HepG2 (cell line): ENCODE results near the gene NCOA3. TPM values are rescaled to one million over a fixed set of nuclear protein-coding genes. Genes with fewer than 3 reads are reported as not detected.

Source experiments
- BCL3 ChIP-seq: sonication (generic); formaldehyde crosslinking; IDR thresholded peaks from 2 replicates; pipeline ENCODE4 v1.5.1; 2020; ENCODE audit warnings: mild to moderate bottlenecking, missing genetic modification reagents, moderate library complexity
- DNMT1 ChIP-seq: sonication (generic); formaldehyde crosslinking; IDR thresholded peaks from 2 replicates; pipeline ENCODE4 v1.5.1; 2020; ENCODE audit warnings: mild to moderate bottlenecking, missing genetic modification reagents
- HNF4G ChIP-seq, 2 experiments: sonication (generic) in 1 of 2; formaldehyde crosslinking in 1 of 2; IDR thresholded peaks; 2 replicates each; pipeline versions ENCODE4 v1.4.0 to v1.6.1; 2011 to 2020; ENCODE audit warnings: borderline replicate concordance in 2 of 2, low read depth in 2 of 2, mild to moderate bottlenecking in 2 of 2, low read length in 1 of 2, missing genetic modification reagents in 1 of 2, moderate library complexity in 1 of 2
- KIAA2018 ChIP-seq: sonication (generic); formaldehyde crosslinking; IDR thresholded peaks from 2 replicates; pipeline ENCODE4 v1.5.0; 2020; ENCODE audit warnings: mild to moderate bottlenecking, missing genetic modification reagents, borderline replicate concordance
- NKX3-1 ChIP-seq: sonication (generic); formaldehyde crosslinking; IDR thresholded peaks from 2 replicates; pipeline ENCODE4 v1.5.0; 2020; ENCODE audit warnings: missing genetic modification reagents
- NR3C1 ChIP-seq: sonication (generic); formaldehyde crosslinking; IDR thresholded peaks from 2 replicates; pipeline ENCODE4 v1.4.0; 2020; ENCODE audit warnings: missing genetic modification reagents
- SALL1 ChIP-seq: sonication (generic); formaldehyde crosslinking; IDR thresholded peaks from 2 replicates; pipeline ENCODE4 v1.8.0; 2022; ENCODE audit warnings: mild to moderate bottlenecking, missing genetic modification reagents
- TBX3 ChIP-seq: fragments of 450-650 bp; IDR thresholded peaks from 2 replicates; pipeline ENCODE4 v1.6.1; 2017; ENCODE audit warnings: antibody characterized with exemption, mild to moderate bottlenecking, inconsistent platforms, borderline replicate concordance
- ZEB1 ChIP-seq: IDR thresholded peaks from 2 replicates; pipeline ENCODE4 v1.6.1; 2012; ENCODE audit warnings: mild to moderate bottlenecking, low read depth, inconsistent platforms; ENCODE audit not compliant: insufficient replicate concordance
- ZFP82 ChIP-seq: sonication (generic); formaldehyde crosslinking; IDR thresholded peaks from 2 replicates; pipeline ENCODE4 v1.5.1; 2020; ENCODE audit warnings: mild to moderate bottlenecking, missing genetic modification reagents, borderline replicate concordance
- ZHX1 ChIP-seq: sonication (generic); formaldehyde crosslinking; IDR thresholded peaks from 2 replicates; pipeline ENCODE4 v1.8.1; 2022; ENCODE audit warnings: low read depth, mild to moderate bottlenecking, missing genetic modification reagents
- ZNF276 ChIP-seq: sonication (generic); formaldehyde crosslinking; IDR thresholded peaks from 2 replicates; pipeline ENCODE4 v1.4.0; 2020; ENCODE audit warnings: mild to moderate bottlenecking, low read depth, missing genetic modification reagents
- ZNF282 ChIP-seq: fragments of 450-650 bp; IDR thresholded peaks from 2 replicates; pipeline ENCODE4 v1.6.1; 2018; ENCODE audit not compliant: partially characterized antibody
- polyA plus RNA-seq, 8 experiments: library from polyadenylated mRNA; depleted of rRNA in 3 of 8; stranded (reverse) in 7 of 8; unstranded in 1 of 8; fragments of >200 nt; fragmentation: Illumina TruSeq in 4 of 8; extraction: Trizol in 4 of 8; gene quantifications; 2 replicates each; pipeline versions ENCODE4 v1.2.1 to v1.2.3, GENCODE V29; 2011 to 2016; ENCODE audit warnings: low read depth in 4 of 8, missing spikeins in 1 of 8, mixed read lengths in 1 of 8; ENCODE audit not compliant: insufficient read depth in 1 of 8
- total RNA-seq, 5 experiments: library from RNA; depleted of rRNA; stranded (reverse); fragments of >200 nt; fragmentation: Illumina TruSeq; extraction: Trizol; gene quantifications; 2 replicates each; pipeline ENCODE4 v1.2.3, GENCODE V29; 2016; ENCODE audit warnings: low read depth in 1 of 5

The NCOA3 gene
- total and polyA plus RNA-seq, 2 of the 13 experiments (the other 11 are each of a cell fraction or from before 2014, with no cell fraction given) = 35.0 to 56.8 TPM

- TF ChIP-seq DNMT1 (no peak), ZFP82 (CRISPR knock-in tag) (no peak), ZEB1 (peak; percentile 71), ZHX1 (CRISPR knock-in tag) (peak; percentile 69; the same call in 1 of the 2 replicates), TBX3 (0 out of 2 replicates have a peak, but pooled peaks have one; percentile 45), KIAA2018 (CRISPR knock-in tag) (no peak), HNF4G (IDR thresholded peaks at IDR 0.05; ENCODE audit: borderline replicate concordance, low read depth, low read length) (peak; percentile 68; the same call in 1 of the 2 replicates), HNF4G (CRISPR knock-in tag; IDR thresholded peaks at IDR 0.05; ENCODE audit: borderline replicate concordance, low read depth) (peak; percentile 50; the same call in 1 of the 2 replicates), BCL3 (CRISPR knock-in tag) (0 out of 2 replicates have a peak, but pooled peaks have one; percentile 40), ZNF282 (no peak), ZNF276 (CRISPR knock-in tag) (no peak), NR3C1 (CRISPR knock-in tag) (no peak), SALL1 (CRISPR knock-in tag) (peak; percentile 68), NKX3-1 (peak; percentile 37; the same call in 1 of the 2 replicates)
Observed at GRCh38 chr20:47493175-47493962, 8.3 kb upstream of the NCOA3 start (continued).
